ENCODE results near the gene CSKMT. TPM values are rescaled to one million over a fixed set of nuclear protein-coding genes. Genes with fewer than 3 reads are reported as not detected.
A peak's percentile ranks its signal among the peaks of the same experiment; 100 is the strongest.
"Not testable (repeated sequence)": the region's sequence is repeated elsewhere in the genome, so short reads cannot be mapped to it uniquely, and the experiment has no call there.

Gene CSKMT
- total RNA-seq, 1 donor from 2014 or later = not detected

DNA sequence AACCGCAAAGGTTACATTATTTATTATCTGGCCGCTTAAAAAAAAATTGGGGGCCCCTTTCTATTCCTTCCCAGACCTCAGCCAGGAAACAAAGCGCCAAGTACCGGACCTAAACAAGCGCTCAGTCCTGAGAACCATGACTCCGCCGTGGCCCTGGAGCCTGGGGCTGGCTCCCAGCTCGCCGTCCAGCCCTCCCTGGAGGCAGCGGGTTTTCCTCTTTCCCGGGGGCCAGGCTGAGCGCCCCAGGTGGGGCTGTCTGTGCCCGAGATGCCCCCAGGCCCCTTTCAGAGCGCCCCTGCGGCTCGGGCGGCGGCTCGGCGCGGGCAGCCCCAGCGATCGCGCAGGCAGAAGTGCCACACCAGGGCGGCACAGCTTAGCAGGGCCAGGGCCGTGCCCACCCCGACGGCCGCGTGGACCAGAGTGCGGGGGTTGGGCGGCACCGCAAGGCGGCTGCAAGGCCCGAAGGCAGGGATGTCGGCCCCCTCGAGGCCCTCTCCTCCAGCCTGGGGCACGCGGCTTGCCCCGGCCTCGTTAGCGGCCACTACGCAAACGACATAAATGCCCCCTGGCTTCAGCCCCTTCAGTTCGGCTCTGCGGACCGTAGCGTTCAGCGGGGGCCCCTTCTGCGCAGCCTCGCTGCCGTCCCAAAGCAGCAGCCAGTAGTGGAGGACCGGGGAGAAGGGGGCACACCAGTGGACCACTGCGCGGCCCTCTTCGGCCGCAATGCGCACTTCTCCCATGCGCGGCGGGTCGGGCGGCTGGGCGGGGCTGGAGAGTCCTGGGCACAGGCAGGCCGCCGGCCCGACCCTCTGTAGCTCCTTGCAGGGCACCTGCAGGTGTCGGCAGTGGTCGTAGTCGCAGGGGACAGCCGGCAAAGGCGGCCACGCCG is 22.6 kb downstream of the CSKMT start:
- no peaks in the 10 kb centered on the region for H3K27me3 ChIP-seq
- no peaks in the 10 kb centered on the region for H3K9me3 ChIP-seq
- no peaks in the 10 kb centered on the region for H3K4me1 ChIP-seq
- H3K27ac ChIP-seq = no peak overlapping the region
- DNase-seq (ENCODE audit: low spot score in 2 of 2) = no peak
- no peak for TF ChIP-seq CTCF (IDR thresholded peaks at IDR 0.05)
- peak overlapping the region; percentile 36 to 43 for H3K4me3 ChIP-seq
- peaks cover 25 to 30% of the 10 kb centered on the region in 2 donors for H3K36me3 ChIP-seq
- intact Hi-C loops (cut with DNase I) = no loop called here

GRCh38 chr11:62688491-62688890 is 23.4 kb downstream of the CSKMT start:
- peak overlapping the region; percentile 36 to 43 for H3K4me3 ChIP-seq
- H3K27ac ChIP-seq = no peak overlapping the region

DNA sequence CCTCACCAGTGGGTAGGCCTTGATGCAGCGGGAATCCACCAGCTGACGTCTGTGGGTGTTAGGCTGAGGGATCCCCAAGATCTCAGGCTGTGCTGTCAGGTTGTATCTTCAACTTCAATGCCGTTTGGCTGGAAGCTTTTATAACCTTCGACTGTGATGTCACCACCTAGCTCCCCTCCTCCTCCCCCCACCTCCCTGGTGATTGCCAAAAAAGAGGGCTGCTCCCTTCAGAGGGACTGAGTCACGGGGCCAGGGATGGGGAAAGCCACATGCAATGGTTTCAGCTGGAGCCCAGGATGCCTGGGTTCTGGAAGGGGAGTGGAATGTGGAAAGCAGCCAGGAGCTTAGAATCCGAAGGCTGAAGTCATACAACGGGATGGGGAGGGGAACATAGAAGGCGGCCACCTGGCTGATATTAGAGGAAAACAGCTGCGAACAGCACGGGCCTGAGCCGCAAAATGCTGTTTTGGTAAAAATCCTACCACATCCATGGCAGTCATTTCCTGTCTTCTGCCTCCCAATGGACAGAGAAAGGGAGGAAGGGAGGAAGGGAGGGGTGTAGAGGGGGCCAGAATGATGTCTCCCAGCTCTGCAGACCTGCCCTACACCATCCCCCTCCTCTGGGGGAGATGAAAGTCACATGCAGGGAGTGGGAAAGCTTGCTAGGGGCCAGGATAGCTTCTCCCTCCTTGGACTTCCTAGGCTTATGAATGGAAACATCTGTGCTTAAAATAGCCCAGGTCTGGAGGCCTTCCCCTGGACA is 24.5 kb downstream of the CSKMT start, which contains the start of gene LRRN4CL:
TSS of gene LRRN4CL (minus strand) at position 110 of the 763 bp plus-strand sequence. CDS start 1,022 bp downstream, outside the sequence.
- Histone ChIP-seq H3K4me3 (peak within 1 kb of the TSS; percentile 36 to 43), H3K36me3 (peaks cover 27 to 33% of the 10 kb centered on the region in 2 donors), H3K27ac (no peak within 1 kb of the TSS), H3K4me1 (no peaks in the 10 kb centered on the region), H3K9me3 (no peaks in the 10 kb centered on the region), H3K27me3 (no peaks in the 10 kb centered on the region)
- peak in 1 of 2 donors; percentile 83 for DNase-seq (ENCODE audit: low spot score in 2 of 2)
- intact Hi-C loops (cut with DNase I) = no loop called here
- no peak for TF ChIP-seq CTCF (IDR thresholded peaks at IDR 0.05)

More at GRCh38 chr11:62688491-62688890, 23.4 kb downstream of the CSKMT start:
- no peak for DNase-seq (ENCODE audit: low spot score in 2 of 2)
- Histone ChIP-seq H3K36me3 (peaks cover 25 to 33% of the 10 kb centered on the region in 2 donors), H3K27me3 (no peaks in the 10 kb centered on the region), H3K4me1 (no peaks in the 10 kb centered on the region), H3K9me3 (no peaks in the 10 kb centered on the region)
- intact Hi-C loops (cut with DNase I) = no loop called here
- no peak for TF ChIP-seq CTCF (IDR thresholded peaks at IDR 0.05)

DNA sequence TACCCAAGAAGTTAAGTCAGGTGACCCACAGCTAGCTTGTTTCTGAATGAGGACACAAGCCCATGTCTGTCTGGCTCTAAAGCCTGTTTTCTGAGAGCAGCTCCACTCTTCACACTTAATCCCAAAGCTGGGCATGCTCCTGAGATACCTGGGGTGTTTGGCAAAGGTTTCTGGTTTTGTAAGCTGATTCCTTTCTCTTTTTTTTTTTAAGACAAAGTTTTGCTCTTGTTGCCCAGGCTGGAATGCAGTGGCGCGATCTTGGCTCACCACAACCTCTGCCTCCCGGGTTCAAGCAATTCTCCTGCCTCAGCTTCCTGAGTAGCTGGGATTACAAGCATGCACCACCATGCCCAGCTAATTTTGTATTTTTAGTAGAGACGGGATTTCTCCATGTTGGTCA is 28.5 kb downstream of the CSKMT start:
- not testable (repeated sequence) for DNase-seq (ENCODE audit: low spot score in 2 of 2); H3K27ac ChIP-seq; H3K4me3 ChIP-seq; H3K9me3 ChIP-seq; H3K27me3 ChIP-seq; H3K4me1 ChIP-seq
- peaks cover 27 to 33% of the 10 kb centered on the region in 2 donors for H3K36me3 ChIP-seq
- intact Hi-C loops (cut with DNase I) = loop anchor here (1.0 to 2.0 kb wide), 3 partner anchors 41 to 313 kb away; partner anchors contain the start of gene INTS5

DNA sequence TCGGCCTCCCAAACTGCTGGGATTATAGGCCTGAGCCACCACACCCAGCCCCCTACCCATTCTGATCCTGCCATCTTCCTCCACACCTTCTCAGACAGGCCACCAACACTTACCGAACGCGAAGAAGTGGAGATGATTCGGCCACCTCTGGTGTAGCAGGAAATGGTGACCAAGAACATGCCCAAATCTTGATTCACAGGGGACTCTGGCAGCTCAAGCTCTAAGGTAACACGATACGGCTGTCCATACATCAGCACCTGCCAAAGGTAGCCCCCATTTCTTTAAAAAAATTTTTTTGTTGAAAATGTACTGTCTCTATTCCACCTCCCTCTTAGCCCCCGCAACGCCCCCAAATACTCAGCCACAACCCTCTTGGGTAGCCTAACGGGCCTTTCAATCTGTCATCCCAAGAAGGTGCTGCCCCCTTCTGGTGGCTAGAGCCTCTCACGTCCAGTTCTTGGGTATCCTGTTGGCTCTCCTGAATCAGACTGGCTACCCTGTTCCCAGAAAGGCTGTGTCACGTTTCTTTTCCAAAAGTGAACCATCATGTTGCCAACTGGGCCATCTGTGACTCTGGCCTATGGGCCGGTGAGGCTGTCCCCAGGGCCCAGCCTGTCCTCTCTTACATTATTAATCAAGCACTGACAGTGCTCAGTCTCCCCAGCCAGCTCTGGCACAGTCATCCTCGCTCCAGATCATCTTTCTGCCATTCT is 29.5 kb downstream of the CSKMT start:
- intact Hi-C loops (cut with DNase I) = loop anchor here (1.0 to 2.0 kb wide), 3 partner anchors 42 to 314 kb away; partner anchors contain the start of gene INTS5
- Histone ChIP-seq H3K4me3 (no peak overlapping the region), H3K9me3 (no peaks in the 10 kb centered on the region), H3K27me3 (no peaks in the 10 kb centered on the region), H3K4me1 (no peaks in the 10 kb centered on the region), H3K36me3 (peaks cover 27 to 33% of the 10 kb centered on the region in 2 donors), H3K27ac (no peak overlapping the region)
- TF ChIP-seq CTCF (IDR thresholded peaks at IDR 0.05) = peak; percentile 60 to 87 (median 79)
- DNase-seq (ENCODE audit: low spot score in 2 of 2) = peak; percentile 49 to 91

Data from ascending aorta (tissue), 2 donors.